Measurements from ENCODE around the gene SVBP. TPM values are rescaled to one million over a fixed set of nuclear protein-coding genes. Genes with fewer than 3 reads are reported as not detected.
"Not testable (repeated sequence)": the region's sequence is repeated elsewhere in the genome, so short reads cannot be mapped to it uniquely, and the experiment has no call there.

Gene SVBP
- total RNA-seq, 1 donor from 2014 or later, result 23.3 TPM

GRCh38 chr1:42841440-42842147 is 24.4 kb upstream of the SVBP start:
- DNase-seq, result no peak

DNA sequence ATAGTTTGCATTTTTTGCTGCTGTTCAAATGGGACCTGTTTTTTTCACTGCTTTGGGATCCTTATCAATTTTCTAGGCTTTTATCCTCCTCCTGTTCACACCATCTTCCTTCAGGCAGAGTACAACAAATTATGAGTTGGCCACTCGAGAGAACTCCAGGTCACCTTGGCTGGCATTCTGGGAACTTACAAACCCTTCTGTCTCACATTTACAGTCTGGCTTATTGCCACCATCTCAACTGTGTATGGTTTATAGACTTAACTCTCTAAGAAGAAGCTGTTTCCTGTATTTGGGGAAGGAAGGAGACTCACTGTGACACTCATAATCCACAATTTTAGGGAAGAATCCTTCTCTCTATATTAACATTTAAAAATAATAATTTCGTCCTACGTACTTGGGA is 23.8 kb upstream of the SVBP start:
- DNase-seq, result no peak

- no peak for DNase-seq
Observed at GRCh38 chr1:42838482-42839190, 21.4 kb upstream of the SVBP start.

DNA sequence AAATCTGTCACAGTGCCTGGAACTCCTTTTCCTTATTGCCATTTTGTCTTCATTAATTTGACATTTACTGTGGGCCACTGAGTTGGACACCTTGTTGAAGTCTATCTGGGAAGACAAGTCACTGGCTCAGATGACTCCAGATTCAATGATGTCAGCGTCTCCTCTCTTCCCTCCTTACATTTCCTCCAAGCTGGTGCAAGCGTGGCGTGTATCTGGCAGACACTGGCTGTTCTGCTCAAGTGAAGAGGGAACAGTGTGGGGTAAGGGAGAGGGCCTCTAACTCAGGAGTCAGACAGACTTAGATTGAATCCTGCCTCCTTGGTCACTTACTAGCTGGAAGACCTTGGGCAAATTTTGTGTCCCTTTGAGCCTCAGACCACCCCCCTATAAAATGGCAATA is 20.5 kb upstream of the SVBP start:
- no peak for DNase-seq

GRCh38 chr1:42835422-42835821 is 18.2 kb upstream of the SVBP start:
- DNase-seq, result no peak

DNA sequence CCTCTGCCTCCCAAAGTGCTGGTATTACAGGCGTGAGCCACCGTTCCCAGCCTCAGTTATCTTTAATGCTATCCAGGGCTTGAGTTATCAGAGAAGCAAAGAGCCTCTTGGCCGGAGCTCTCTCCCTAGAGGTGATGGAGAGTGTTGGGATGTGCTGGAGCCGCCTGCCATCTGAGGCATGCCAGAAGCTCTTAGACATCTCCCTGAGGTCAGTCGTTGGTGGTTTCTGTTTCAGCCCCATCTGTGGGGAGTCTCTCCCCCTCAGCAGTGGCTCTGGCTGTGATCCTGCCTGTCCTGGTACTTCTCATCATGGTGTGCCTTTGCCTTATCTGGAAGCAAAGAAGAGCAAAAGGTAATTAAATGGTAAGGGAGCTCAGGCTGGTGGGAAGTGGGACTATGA is 17.6 kb upstream of the SVBP start:
- DNase-seq, result no peak

GRCh38 chr1:42833981-42834380 is 16.8 kb upstream of the SVBP start:
- DNase-seq, result no peak

GRCh38 chr1:42832641-42833240 is 15.5 kb upstream of the SVBP start:
- DNase-seq, result peak; percentile 61

- no peak for DNase-seq
Observed at GRCh38 chr1:42831273-42831672, 14.1 kb upstream of the SVBP start.

- no peak for DNase-seq
Observed at GRCh38 chr1:42830631-42831030, 13.4 kb upstream of the SVBP start.

DNA sequence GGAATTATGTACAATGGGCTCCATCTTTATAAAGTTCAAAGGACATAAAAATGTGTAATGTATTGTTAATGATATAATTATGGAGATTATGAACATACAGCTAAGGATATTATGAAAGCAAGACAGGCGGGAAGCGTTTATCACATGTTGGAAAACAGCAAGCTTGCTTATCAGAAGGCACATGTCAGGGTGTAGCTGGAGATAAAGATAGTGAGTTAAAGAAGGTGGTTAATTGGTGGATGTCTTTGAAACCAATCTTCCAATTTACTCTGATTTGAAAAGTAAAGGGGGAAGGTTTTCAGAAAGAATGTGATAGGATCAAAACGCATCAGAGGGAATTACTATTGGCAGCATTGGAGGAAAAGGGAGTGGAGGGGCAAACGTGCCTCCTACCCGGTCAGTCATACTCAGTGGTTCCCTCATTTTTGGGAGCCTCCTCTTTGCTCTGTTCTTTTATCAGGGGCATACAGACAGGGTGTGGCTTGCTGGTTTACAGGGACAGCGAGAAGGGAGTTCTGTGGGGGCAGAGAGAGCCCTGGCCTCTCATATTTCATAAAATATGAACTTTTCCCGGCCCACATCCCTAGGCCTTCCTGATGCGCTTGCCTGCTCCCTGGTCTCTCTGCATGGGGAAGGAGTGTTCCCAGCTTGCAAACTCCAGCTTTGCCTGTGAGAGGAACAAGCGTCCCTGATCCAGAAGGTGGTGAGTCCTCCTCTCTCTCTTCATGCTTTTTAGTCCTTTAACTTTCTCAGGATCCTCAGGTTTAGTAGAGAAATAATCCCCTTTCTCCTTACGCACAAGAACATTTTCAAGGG is 8.0 kb upstream of the SVBP start:
- DNase-seq, result no peak

- DNase-seq, result no peak
Observed at GRCh38 chr1:42824481-42825035, 7.4 kb upstream of the SVBP start.

DNA sequence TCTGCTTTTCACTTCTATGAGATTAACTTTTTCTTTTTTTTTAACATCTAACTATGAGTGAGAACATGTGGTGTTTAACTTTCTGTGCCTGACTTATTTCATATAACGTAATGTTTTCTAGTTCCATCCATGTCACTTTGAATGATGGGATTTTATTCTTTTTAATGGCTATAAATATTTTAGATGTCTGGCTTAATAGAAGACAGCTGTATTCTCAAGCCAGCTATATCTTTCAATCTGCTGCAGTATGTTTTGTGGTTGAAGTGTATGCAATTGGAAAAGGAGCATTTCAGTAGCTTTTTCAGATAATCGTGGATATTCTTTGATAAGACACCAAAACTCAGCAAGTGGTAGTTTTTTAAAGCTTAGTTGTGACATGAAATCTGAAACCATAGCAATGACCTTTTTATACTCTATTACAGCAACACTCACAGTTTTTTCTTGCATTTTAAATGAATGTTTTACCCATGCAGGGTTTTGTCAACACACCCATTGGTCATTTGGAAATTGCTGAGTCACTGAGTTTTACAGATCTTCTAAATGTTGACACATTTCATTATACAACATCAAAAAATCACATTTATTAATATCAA is 5.7 kb upstream of the SVBP start:
- no peak for DNase-seq

DNA sequence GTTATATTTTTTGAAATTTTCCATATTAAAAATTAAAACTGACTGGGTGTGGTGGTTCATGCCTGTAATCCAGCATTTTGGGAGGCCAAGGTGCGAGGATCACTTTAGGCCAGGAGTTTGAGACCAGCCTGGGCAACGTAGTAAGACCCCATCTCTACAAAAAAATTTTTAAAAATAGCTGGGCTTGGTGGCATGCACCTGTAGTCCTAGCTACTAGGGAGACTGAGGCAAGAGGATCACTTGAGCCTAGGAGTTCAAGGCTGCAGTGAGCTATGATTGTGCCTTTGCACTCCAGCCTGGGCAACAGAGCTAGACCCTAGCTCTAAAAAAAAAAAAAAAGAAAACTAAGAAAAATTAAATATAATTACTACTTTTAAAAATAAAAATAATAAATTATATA is 4.5 kb upstream of the SVBP start:
- no peak for DNase-seq

- DNase-seq, result no peak
Observed at GRCh38 chr1:42820813-42821212, 3.6 kb upstream of the SVBP start.

GRCh38 chr1:42817976-42818375 is 779 bp upstream of the SVBP start:
- DNase-seq, result no peak

- no peak for DNase-seq
Observed at GRCh38 chr1:42817440-42817767, 207 bp upstream of the SVBP start.

GRCh38 chr1:42815941-42816584 is 1.1 kb downstream of the SVBP start:
- DNase-seq, result peak; percentile 39

GRCh38 chr1:42814815-42815214 is 2.4 kb downstream of the SVBP start:
- DNase-seq, result not testable (repeated sequence)

DNA sequence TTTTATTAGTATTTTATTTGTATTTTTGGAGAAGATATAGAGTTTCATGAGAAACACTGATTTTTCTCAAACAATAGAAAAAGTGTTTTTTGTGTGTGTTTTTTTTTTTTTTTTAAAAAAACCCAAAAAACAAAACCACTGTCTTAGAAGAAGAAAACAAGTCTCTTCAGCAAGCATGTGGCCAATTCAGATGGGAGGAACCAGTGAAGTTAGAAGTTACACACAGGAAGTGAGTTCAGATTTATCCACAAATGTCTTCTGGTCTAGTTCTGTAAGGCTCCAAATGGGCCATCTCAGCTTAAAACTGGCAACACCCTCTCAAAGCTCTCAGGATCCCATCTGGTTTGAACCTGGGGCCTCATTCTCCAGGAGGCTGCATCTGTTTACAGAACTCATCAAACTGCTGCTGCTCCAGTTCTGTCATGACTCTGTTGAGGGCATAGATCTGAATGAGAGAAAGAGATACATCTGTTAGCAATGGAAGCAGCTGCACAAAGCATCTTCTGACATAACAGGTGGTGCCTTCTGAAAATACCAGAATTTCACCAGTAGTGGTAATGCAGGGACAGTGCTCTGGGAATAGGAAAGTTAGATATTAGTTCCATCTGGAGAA is 10.0 kb downstream of the SVBP start:
- peak; percentile 81 for DNase-seq

DNA sequence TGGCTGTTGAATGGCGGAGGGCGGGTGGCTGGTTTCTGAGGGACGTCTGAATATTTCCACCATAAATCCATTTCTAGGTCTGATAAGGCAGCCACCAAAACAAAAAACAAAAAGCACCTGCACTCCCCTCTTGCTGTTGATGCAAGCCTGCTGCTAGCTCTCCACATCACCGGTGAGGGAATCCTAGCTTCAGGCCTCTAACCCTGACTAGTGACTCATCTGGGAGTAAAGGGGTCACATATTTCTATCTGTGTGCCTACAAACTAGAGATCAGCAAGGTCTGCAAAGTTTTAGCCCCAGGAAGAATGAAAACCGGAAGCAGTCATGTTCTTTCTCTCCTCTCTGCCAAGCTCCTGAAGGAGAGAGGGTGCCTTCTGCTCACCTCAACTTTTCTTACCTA is 10.6 kb downstream of the SVBP start:
- DNase-seq, result no peak
